ENCODE data around the gene PEX14.
"Not testable (repeated sequence)": the region's sequence is repeated elsewhere in the genome, so short reads cannot be mapped to it uniquely, and the experiment has no call there.

DNA sequence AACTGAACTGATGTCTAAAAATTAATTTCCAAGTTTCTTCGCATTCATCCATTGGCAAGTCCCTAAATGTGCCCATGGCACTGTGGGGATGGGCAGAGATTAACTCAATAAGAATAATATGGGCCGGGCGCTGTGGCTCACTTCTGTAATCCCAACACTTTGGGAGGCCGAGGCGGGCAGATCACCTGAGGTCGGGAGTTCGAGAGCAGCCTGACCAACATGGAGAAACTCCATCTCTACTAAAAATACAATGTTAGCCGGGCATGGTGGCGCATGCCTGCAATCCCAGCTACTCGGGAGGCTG, 489 bp upstream of the PEX14 start:
- TF ChIP-seq GABPA (IDR thresholded peaks at IDR 0.05; ENCODE audit: low read depth); CTCF (IDR thresholded peaks at IDR 0.05; ENCODE audit: insufficient read depth, low read length): not testable (repeated sequence)

Measured in HL-60 (cell line).